CD8-positive, alpha-beta memory T cell (primary cell): ENCODE measurements around the gene PCDH9. TPM values are rescaled to one million over a fixed set of nuclear protein-coding genes. Genes with fewer than 3 reads are reported as not detected.

Source experiments
- CTCF ChIA-PET: fragments of 350-600 bp; sonication (Branson Sonifier 250); formaldehyde crosslinking; loops from one replicate; lab custom pipeline; 2021; ENCODE audit warnings: antibody characterized with exemption; lab: Charles Lee
- POLR2A ChIA-PET: fragments of 350-600 bp; sonication (Branson Sonifier 250); formaldehyde crosslinking; loops from one replicate; lab custom pipeline; 2021; ENCODE audit warnings: antibody characterized with exemption; lab: Charles Lee
- DNase-seq, 5 donors: peaks; one replicate each; pipeline versions ENCODE4 v3.0.0 to v3.0.0-alpha.2; 2020 to 2022; ENCODE audit warnings: mixed read lengths in 1 of 5
- H3K27ac ChIP-seq: one replicate; pipeline ENCODE4 v1.7.0; 2013; ENCODE audit warnings: low read depth, mild to moderate bottlenecking, low read length, moderate library complexity
- H3K27me3 ChIP-seq: 2 replicates; pipeline ENCODE4 v1.7.0; 2013; ENCODE audit warnings: low read length, mild to moderate bottlenecking; ENCODE audit not compliant: insufficient read depth, poor library complexity, severe bottlenecking
- H3K36me3 ChIP-seq: 2 replicates; pipeline ENCODE4 v1.7.0; 2013; ENCODE audit warnings: mild to moderate bottlenecking, low read length, moderate library complexity; ENCODE audit not compliant: insufficient read depth
- H3K4me1 ChIP-seq: 2 replicates; pipeline ENCODE4 v1.7.0; 2013; ENCODE audit warnings: mild to moderate bottlenecking, low read length, moderate library complexity; ENCODE audit not compliant: insufficient read depth
- H3K4me3 ChIP-seq: 2 replicates; pipeline ENCODE4 v1.7.0; 2013; ENCODE audit warnings: mild to moderate bottlenecking, low read length
- H3K9me3 ChIP-seq: 2 replicates; pipeline ENCODE4 v1.7.0; 2013; ENCODE audit warnings: mild to moderate bottlenecking, low read length
- H3K27ac Mint-ChIP-seq, 8 donors: one replicate each; pipeline ENCODE4 v1.8.0; 2020 to 2021; ENCODE audit warnings: mixed read lengths in 8 of 8, mild to moderate bottlenecking in 6 of 8, inconsistent platforms in 3 of 8, moderate library complexity in 3 of 8
- H3K27me3 Mint-ChIP-seq, 2 donors: one replicate each; pipeline ENCODE4 v1.8.0; 2020 to 2021; ENCODE audit warnings: mixed read lengths in 2 of 2, mild to moderate bottlenecking in 1 of 2, moderate library complexity in 1 of 2
- H3K36me3 Mint-ChIP-seq, 3 donors: one replicate each; pipeline ENCODE4 v1.8.0; 2020 to 2021; ENCODE audit warnings: mixed read lengths in 3 of 3, inconsistent platforms in 1 of 3, mild to moderate bottlenecking in 1 of 3
- H3K4me1 Mint-ChIP-seq, 3 donors: one replicate each; pipeline ENCODE4 v1.8.0; 2020 to 2021; ENCODE audit warnings: mixed read lengths in 3 of 3, inconsistent platforms in 1 of 3, mild to moderate bottlenecking in 1 of 3
- H3K4me3 Mint-ChIP-seq, 7 donors: one replicate each; pipeline ENCODE4 v1.8.0; 2020 to 2021; ENCODE audit warnings: mixed read lengths in 7 of 7, mild to moderate bottlenecking in 6 of 7, moderate library complexity in 4 of 7, inconsistent platforms in 2 of 7
- H3K9me3 Mint-ChIP-seq, 5 donors: one replicate each; pipeline ENCODE4 v1.8.0; 2020 to 2022; ENCODE audit warnings: mixed read lengths in 5 of 5, mild to moderate bottlenecking in 3 of 5, moderate library complexity in 2 of 5, inconsistent platforms in 1 of 5
- polyA plus RNA-seq: library from polyadenylated mRNA; unstranded; fragments of 300-500 nt; fragmentation: Illumina TruSeq; gene quantifications from one replicate; pipeline ENCODE4 v1.2.3, GENCODE V29; 2021
- total RNA-seq, 2 experiments: library from RNA; stranded (reverse); gene quantifications; one replicate each; pipeline ENCODE4 v1.2.3, GENCODE V29; 2021

PCDH9 gene
- total and polyA plus RNA-seq, 3 experiments from 2014 or later: 0.09 to 0.21 (median 0.16) TPM

DNA sequence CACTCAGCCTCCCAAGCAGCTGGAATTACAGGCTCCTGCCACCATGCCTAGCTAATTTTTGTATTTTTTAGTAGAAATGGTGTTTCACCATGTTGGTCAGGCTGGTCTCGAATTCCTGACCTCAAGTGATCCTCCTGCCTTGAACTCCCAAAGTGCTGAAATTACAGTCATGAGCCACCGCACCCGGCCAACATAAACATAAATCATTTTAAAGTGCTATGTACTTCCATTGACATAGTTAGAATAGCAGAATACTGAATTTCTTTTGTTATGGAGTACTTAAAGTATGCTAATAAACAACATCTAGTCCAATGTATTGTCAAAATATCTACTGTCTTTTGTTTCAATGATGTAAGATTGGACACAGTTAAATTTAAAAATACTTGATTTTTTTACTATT is 539.0 kb downstream of the PCDH9 start:
- H3K27ac Mint-ChIP-seq: no peak overlapping the region
- Histone ChIP-seq H3K27me3 (no peaks in the 10 kb centered on the region), H3K4me1 (no peaks in the 10 kb centered on the region), H3K9me3 (no peaks in the 10 kb centered on the region), H3K27ac (no peak overlapping the region), H3K36me3 (no peaks in the 10 kb centered on the region), H3K4me3 (no peak overlapping the region)
- DNase-seq: no peak
- H3K9me3 Mint-ChIP-seq: peaks cover 2 to 11% (median 6%) of the 10 kb centered on the region in 5 donors
- no peaks in the 10 kb centered on the region for H3K27me3 Mint-ChIP-seq
- CTCF ChIA-PET: no interaction called here
- no peak overlapping the region for H3K4me3 Mint-ChIP-seq
- H3K4me1 Mint-ChIP-seq: no peaks in the 10 kb centered on the region
- no peaks in the 10 kb centered on the region for H3K36me3 Mint-ChIP-seq
- POLR2A ChIA-PET: no interaction called here

DNA sequence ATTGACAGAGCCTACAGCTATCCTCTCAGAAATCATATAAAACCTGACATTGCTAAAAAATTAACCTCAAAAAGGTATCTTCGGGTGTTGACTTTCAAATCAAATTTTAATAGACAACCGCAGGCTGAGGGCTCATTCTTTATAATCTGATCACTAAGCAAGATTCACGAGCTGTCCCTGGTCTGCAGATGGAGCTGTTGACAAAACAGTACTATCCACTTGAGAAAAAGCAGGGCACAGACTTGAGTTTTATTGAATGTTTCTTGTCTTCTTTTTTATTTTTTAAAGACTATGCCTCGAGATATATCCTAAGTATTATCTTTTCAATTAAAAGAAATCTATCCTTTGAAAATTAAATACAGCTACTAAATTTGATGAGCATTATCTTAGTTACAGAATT is 540.5 kb downstream of the PCDH9 start:
- Mint-ChIP-seq H3K9me3 (peaks cover 3 to 12% (median 7%) of the 10 kb centered on the region in 5 donors), H3K4me1 (no peaks in the 10 kb centered on the region), H3K27me3 (no peaks in the 10 kb centered on the region), H3K4me3 (no peak overlapping the region), H3K36me3 (no peaks in the 10 kb centered on the region), H3K27ac (no peak overlapping the region)
- no peak for DNase-seq
- Histone ChIP-seq H3K27me3 (no peaks in the 10 kb centered on the region), H3K4me3 (no peak overlapping the region), H3K9me3 (no peaks in the 10 kb centered on the region), H3K36me3 (no peaks in the 10 kb centered on the region), H3K27ac (no peak overlapping the region), H3K4me1 (no peaks in the 10 kb centered on the region)
- POLR2A ChIA-PET: no interaction called here
- CTCF ChIA-PET: no interaction called here

DNA sequence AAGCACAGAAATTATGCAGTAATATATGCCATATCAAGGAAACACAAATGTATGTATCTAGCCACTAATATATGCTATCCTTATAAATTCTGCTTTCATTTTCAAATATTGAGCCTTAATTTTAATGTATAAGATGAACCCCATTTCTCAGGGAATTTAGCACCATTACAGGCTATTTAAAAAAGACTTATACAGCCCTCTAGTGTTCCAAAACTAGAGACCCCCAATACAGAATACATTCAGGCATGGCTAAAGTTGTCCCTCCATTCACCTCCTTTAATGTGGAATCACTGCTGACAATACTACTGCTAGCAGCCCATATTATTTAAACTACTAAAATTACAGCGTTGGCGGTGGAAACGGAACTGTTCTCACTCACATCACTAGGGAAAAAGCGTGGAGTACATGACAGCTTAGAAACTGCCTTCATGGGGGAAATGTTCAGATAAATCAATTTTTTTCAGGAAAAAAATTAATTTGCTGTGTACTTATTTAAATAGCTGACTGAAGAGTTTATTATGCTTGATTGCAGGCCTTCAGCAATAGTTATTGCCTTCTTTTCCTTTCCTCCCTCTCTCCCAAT is 541.0 kb downstream of the PCDH9 start:
- Mint-ChIP-seq H3K27me3 (no peaks in the 10 kb centered on the region), H3K27ac (no peak overlapping the region), H3K4me3 (no peak overlapping the region), H3K9me3 (peaks cover 5 to 12% (median 7%) of the 10 kb centered on the region in 5 donors), H3K4me1 (no peaks in the 10 kb centered on the region), H3K36me3 (no peaks in the 10 kb centered on the region)
- CTCF ChIA-PET: no interaction called here
- no peak for DNase-seq
- H3K4me1 ChIP-seq: no peaks in the 10 kb centered on the region
- H3K27ac ChIP-seq: no peak overlapping the region
- no peaks in the 10 kb centered on the region for H3K27me3 ChIP-seq
- POLR2A ChIA-PET: no interaction called here
- H3K9me3 ChIP-seq: no peaks in the 10 kb centered on the region
- H3K4me3 ChIP-seq: no peak overlapping the region
- no peaks in the 10 kb centered on the region for H3K36me3 ChIP-seq

DNA sequence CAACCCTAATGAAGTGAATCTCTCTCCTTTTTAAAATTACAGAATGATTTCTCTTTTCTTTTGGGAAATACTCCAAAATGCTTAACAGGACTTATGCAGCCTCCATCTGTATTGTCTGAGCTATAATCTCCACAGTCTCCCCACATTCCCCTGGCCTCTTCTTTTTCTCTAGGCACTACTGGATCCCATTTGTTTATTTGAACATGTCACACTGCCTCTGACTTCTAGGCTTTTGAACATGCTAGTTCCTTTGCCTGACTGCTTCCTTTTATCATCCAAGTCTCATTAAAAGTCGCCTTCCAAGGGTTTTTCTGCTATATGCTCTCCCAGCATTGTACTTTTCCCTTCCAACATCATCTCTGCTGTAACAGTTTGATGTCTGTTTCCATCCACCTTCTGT is 548.7 kb downstream of the PCDH9 start:
- no peaks in the 10 kb centered on the region for H3K36me3 Mint-ChIP-seq
- H3K9me3 ChIP-seq: no peaks in the 10 kb centered on the region
- H3K4me3 ChIP-seq: no peak overlapping the region
- no peak overlapping the region for H3K4me3 Mint-ChIP-seq
- DNase-seq: no peak
- no peak overlapping the region for H3K27ac Mint-ChIP-seq
- H3K36me3 ChIP-seq: no peaks in the 10 kb centered on the region
- POLR2A ChIA-PET: no interaction called here
- H3K4me1 ChIP-seq: no peaks in the 10 kb centered on the region
- H3K4me1 Mint-ChIP-seq: no peaks in the 10 kb centered on the region
- H3K27me3 ChIP-seq: no peaks in the 10 kb centered on the region
- CTCF ChIA-PET: no interaction called here
- H3K27me3 Mint-ChIP-seq: no peaks in the 10 kb centered on the region
- H3K9me3 Mint-ChIP-seq: peaks cover 3 to 14% (median 10%) of the 10 kb centered on the region in 5 donors
- H3K27ac ChIP-seq: no peak overlapping the region

DNA sequence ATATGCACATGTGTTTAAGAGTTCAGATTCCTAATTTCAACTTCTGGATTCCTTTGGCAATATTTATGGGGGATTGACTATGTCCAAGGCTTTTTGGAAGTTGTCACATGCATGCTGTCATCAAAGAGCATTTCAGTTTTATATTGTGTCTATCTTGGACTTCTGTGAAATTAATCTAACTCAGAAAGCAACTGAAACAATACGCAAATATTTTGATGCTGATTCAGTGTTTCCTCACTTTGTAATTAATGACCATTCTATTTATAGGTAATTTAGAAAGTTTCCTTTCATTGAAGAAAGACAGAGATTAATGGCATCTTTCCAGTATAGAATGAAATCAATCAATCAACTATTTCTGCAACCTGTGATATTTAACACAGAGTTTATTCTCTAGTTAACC is 550.1 kb downstream of the PCDH9 start:
- no peaks in the 10 kb centered on the region for H3K4me1 Mint-ChIP-seq
- no peaks in the 10 kb centered on the region for H3K4me1 ChIP-seq
- CTCF ChIA-PET: no interaction called here

DNA sequence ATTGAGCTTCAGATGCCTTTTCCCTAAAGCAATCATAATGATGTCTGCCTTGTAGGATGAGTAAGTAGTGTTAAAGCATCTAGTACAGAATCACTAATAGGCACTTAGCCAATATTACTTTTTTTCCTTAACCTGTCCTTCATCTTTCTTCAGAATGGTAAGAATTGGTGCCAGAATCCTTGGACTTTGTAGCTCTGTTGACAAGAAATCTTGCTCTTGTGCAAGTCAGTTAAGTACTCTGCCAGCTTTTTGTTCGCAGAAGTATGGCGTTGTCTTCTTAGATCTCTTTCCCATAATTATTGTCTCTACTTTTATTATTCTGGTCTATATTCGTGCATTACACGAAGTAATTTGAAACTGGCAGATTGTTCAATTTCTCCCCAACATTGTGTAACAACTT is 554.5 kb downstream of the PCDH9 start:
- no peaks in the 10 kb centered on the region for H3K9me3 ChIP-seq
- no peaks in the 10 kb centered on the region for H3K27me3 ChIP-seq
- ChIA-PET CTCF (no interaction called here), POLR2A (no interaction called here)
- Mint-ChIP-seq H3K36me3 (no peaks in the 10 kb centered on the region), H3K4me1 (no peaks in the 10 kb centered on the region), H3K27ac (no peak overlapping the region), H3K4me3 (no peak overlapping the region), H3K27me3 (peaks cover 0 to 1% of the 10 kb centered on the region in 2 donors), H3K9me3 (peaks cover 0 to 19% (median 7%) of the 10 kb centered on the region in 5 donors)
- no peaks in the 10 kb centered on the region for H3K4me1 ChIP-seq
- no peak for DNase-seq
- H3K27ac ChIP-seq: no peak overlapping the region
- no peaks in the 10 kb centered on the region for H3K36me3 ChIP-seq
- H3K4me3 ChIP-seq: no peak overlapping the region

More for the DNA sequence above, 550.1 kb downstream of the PCDH9 start:
- H3K9me3 ChIP-seq: no peaks in the 10 kb centered on the region
- Mint-ChIP-seq H3K4me3 (no peak overlapping the region), H3K27ac (no peak overlapping the region), H3K27me3 (no peaks in the 10 kb centered on the region), H3K9me3 (peaks cover 2 to 19% (median 10%) of the 10 kb centered on the region in 5 donors), H3K36me3 (no peaks in the 10 kb centered on the region)
- DNase-seq: no peak
- H3K36me3 ChIP-seq: no peaks in the 10 kb centered on the region
- no peaks in the 10 kb centered on the region for H3K27me3 ChIP-seq
- no peak overlapping the region for H3K27ac ChIP-seq
- H3K4me3 ChIP-seq: no peak overlapping the region
- POLR2A ChIA-PET: no interaction called here

DNA sequence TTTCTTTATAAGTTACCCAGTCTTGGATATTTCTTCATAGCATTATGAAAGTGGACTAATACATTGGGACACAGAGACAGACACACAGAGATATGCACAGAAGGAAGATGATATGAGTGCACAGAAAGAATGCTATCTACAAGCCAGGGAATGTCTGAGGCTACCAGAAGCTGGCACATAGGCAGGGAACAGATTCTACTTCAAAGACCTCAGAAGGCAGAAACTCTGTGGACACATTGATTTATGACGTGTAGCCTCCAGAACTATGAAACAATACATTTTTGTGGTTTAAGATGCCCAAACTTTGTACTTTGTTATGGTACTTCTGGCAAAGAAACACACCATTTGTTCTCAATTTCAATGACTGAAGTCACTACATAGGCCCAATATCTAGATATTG is 556.7 kb downstream of the PCDH9 start:
- H3K4me3 ChIP-seq: no peak overlapping the region
- H3K4me1 ChIP-seq: no peaks in the 10 kb centered on the region
- POLR2A ChIA-PET: no interaction called here
- H3K27me3 ChIP-seq: no peaks in the 10 kb centered on the region
- no peaks in the 10 kb centered on the region for H3K36me3 Mint-ChIP-seq
- peaks cover 0 to 35% (median 10%) of the 10 kb centered on the region in 5 donors for H3K9me3 Mint-ChIP-seq
- H3K27ac Mint-ChIP-seq: no peak overlapping the region
- H3K9me3 ChIP-seq: no peaks in the 10 kb centered on the region
- H3K4me3 Mint-ChIP-seq: no peak overlapping the region
- CTCF ChIA-PET: no interaction called here
- no peaks in the 10 kb centered on the region for H3K36me3 ChIP-seq
- H3K4me1 Mint-ChIP-seq: no peaks in the 10 kb centered on the region
- H3K27me3 Mint-ChIP-seq: peaks cover 0 to 1% of the 10 kb centered on the region in 2 donors
- no peak overlapping the region for H3K27ac ChIP-seq
- DNase-seq: no peak

DNA sequence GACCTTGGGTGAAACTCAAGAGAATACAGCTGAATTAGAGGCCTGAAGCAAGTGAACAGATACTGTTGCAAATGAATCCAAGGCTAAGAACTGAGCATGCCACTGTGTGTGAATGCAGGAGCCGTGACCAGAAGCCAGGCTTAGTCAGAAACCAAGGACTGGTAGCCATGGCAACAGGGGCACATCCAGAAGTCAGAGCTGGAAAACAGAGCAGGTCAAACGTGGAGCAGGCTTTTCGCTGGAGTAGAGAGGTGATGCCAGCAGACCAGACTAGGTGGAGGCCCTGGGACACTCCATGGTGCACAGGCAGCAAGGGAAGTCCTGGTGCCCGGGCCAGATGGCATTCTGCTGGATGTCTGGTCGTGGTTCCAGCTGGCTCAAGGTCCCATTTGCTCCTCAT is 564.1 kb downstream of the PCDH9 start:
- H3K4me3 Mint-ChIP-seq: no peak overlapping the region
- ChIA-PET CTCF (no interaction called here), POLR2A (no interaction called here)
- peaks cover 0 to under 1% of the 10 kb centered on the region in 2 donors for H3K27me3 Mint-ChIP-seq
- Histone ChIP-seq H3K4me3 (no peak overlapping the region), H3K27ac (no peak overlapping the region), H3K36me3 (no peaks in the 10 kb centered on the region), H3K9me3 (no peaks in the 10 kb centered on the region), H3K4me1 (no peaks in the 10 kb centered on the region), H3K27me3 (no peaks in the 10 kb centered on the region)
- no peaks in the 10 kb centered on the region for H3K4me1 Mint-ChIP-seq
- H3K36me3 Mint-ChIP-seq: no peaks in the 10 kb centered on the region
- no peak for DNase-seq
- H3K27ac Mint-ChIP-seq: no peak overlapping the region
- peaks cover 2 to 35% (median 9%) of the 10 kb centered on the region in 5 donors for H3K9me3 Mint-ChIP-seq
